IPS-18c (cell line): ENCODE measurements around the gene TMEM259.

ENCODE experiments used
- H3K4me3 ChIP-seq: 2 replicates; pipeline ENCODE4 v1.7.0; 2013; ENCODE audit warnings: low read depth, mild to moderate bottlenecking, low read length, moderate library complexity; ENCODE audit not compliant: insufficient read depth
- H3K9me3 ChIP-seq: one replicate; pipeline ENCODE4 v1.6.1; 2013; ENCODE audit warnings: mild to moderate bottlenecking, low read length, moderate library complexity; ENCODE audit not compliant: control insufficient read depth, insufficient read depth

The TMEM259 gene

DNA sequence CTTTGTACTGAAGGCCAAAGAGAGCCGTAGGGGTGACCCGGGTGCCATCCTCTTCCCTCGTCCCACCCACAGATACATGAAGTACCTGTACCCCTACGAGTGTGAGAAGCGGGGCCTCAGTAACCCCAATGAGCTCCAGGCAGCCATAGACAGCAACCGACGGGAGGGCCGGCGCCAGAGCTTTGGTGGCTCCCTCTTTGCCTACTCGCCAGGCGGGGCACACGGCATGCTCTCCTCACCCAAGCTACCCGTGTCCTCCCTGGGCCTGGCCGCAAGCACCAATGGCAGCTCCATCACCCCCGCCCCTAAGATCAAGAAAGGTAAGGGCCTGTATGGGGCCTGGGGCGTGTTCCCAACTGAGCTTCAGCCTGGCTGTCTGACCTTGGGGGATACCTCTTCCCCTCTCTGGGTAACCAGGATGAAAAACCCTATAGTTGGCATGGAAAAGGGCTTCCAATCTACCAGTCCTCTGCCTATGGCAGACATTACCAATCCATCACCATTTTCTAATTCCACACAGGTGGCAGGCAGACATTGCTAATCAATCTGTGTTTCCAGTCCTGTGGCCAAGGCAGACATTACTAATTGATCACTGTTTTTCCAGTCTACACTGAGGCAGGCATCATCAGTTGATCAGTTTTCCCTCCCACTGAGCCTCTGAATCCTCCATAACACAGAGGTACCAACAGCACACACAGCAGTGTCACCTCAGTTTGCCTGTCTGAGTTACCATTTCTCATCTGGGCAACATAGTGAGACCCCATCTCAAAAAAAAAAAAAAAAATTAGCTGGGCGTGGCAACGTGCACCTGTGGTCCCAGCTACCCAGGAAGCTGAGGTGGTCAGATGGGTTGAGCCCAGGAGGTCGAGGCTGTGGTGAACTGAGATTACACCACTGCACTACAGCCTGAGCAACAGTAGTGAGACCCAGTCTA is 55.9 kb downstream of the TMEM259 start:
- Histone ChIP-seq H3K9me3 (peaks cover 7% of the 10 kb centered on the region), H3K4me3 (no peak overlapping the region)

- H3K4me3 ChIP-seq, result no peak overlapping the region
- H3K9me3 ChIP-seq, result peaks cover 7% of the 10 kb centered on the region
These were observed 56.8 kb downstream of the TMEM259 start for GRCh38 chr19:964116-964520.

GRCh38 chr19:963486-963951 is 57.4 kb downstream of the TMEM259 start:
- peaks cover 7% of the 10 kb centered on the region for H3K9me3 ChIP-seq
- no peak overlapping the region for H3K4me3 ChIP-seq

DNA sequence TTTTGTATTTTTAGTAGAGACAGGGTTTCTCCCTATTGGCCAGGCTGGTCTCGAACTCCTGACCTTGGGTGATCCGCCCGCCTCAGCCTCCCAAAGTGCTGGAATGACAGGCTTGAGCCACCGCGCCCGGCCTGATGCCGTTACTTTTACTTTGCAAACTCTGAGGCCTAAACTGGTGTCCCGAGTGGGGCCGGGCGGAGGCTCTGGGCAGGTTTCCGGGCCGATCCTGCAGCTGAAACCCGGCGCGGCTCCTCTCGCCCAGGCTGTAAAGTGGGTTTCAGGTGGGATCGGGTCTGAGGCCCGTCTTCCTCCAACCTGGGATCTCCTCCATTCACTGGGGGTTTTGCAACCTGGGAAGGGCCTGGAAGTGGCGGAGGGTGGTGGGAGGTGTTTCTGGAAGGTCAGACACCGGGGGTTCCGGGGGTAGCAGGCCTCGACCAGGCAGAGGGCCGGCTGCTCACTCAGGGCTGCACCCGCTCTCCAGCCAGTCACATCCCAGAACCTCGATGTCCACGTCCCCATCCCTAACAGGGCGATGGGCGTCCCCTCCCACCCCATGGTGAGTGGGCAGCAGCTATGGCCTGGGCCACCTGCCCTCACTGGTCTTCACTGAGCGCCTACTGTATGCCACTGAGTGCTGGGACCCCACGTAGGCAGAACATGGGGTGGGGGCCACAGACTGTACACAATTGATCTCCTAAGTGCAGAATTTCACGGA is 58.1 kb downstream of the TMEM259 start:
- H3K4me3 ChIP-seq, result no peak overlapping the region
- H3K9me3 ChIP-seq, result peaks cover 7% of the 10 kb centered on the region

GRCh38 chr19:961866-962620 is 58.9 kb downstream of the TMEM259 start:
- Histone ChIP-seq H3K4me3 (no peak overlapping the region), H3K9me3 (peaks cover 7% of the 10 kb centered on the region)

DNA sequence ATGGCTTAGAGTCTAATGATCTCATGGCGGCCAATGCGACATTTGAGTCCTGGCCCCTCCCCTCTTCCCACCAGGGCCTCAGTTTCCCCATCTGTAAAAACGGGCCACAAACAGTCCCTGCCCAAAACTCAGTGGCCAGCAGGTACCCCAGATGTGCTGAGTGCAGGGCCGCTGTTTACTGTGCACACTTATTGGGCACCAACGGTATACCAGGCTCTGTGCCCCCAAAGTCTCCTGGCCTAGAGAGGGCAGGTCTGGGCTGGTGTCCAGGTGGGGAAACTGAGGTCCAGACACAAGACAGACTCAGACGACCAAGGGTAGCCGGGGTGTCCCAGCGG is 60.4 kb downstream of the TMEM259 start:
- Histone ChIP-seq H3K4me3 (no peak overlapping the region), H3K9me3 (peaks cover 4% of the 10 kb centered on the region)

DNA sequence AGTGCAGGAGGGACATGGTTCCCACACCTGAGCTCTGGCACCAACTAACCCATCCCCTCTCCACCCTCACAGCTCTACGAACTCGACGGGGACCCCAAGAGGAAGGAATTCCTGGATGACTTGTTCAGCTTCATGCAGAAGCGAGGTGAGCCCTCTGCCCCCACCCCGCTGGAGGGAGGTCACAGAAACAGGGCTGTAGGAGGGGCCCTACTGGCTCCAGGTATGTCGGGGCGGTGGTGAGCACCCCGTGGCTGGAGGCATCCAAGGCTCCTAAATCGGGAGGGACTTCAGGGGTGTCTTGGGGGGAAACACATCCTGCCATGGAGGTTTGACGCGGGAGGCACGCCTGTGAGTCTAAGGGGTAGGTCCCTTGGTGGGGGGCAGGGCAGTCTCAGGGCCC is 60.9 kb downstream of the TMEM259 start:
- no peak overlapping the region for H3K4me3 ChIP-seq

More for the DNA sequence above, 60.9 kb downstream of the TMEM259 start:
- H3K9me3 ChIP-seq, result peaks cover 4% of the 10 kb centered on the region
